H1 (cell line): ENCODE results near the gene GFAP. TPM values are rescaled to one million over a fixed set of nuclear protein-coding genes. Genes with fewer than 3 reads are reported as not detected.

Experiments used
- CTCF ChIA-PET: fragments of 300-600 bp; sonication (Branson Sonifier 250); formaldehyde crosslinking; loops from one replicate; lab custom pipeline; 2021; ENCODE audit not compliant: partially characterized antibody; lab: Charles Lee
- POLR2A ChIA-PET: fragments of 300-600 bp; sonication (Branson Sonifier 250); formaldehyde crosslinking; loops from one replicate; lab custom pipeline; 2021; ENCODE audit warnings: inconsistent platforms; ENCODE audit not compliant: partially characterized antibody; lab: Charles Lee
- DNase-seq, 2 experiments: peaks; one replicate each; pipeline versions ENCODE4 v3.0.0 to v3.0.0-alpha.2; 2010 to 2022; ENCODE audit warnings: low spot score in 2 of 2, low read depth in 1 of 2, mixed read lengths in 1 of 2
- FAIRE-seq: peaks from 2 replicates; lab custom pipeline; 2011; peaks lifted over from hg19 to GRCh38; lab: Jason Lieb, UNC
- H2AFZ ChIP-seq: 2 replicates; pipeline ENCODE4 v1.8.1; 2012; ENCODE audit warnings: low read length, inconsistent platforms
- H2AK5ac ChIP-seq: 2 replicates; pipeline ENCODE4 v1.6.1; 2013; ENCODE audit warnings: low read depth, low read length
- H2BK120ac ChIP-seq: replicated peaks from 2 replicates; pipeline ENCODE3; 2013; ENCODE audit warnings: low read depth, low read length, inconsistent platforms
- H2BK12ac ChIP-seq: 2 replicates; pipeline ENCODE4 v1.6.1; 2013; ENCODE audit warnings: low read depth, low read length
- H2BK15ac ChIP-seq: 2 replicates; pipeline ENCODE4 v1.6.1; 2013; ENCODE audit warnings: low read length
- H2BK20ac ChIP-seq: 2 replicates; pipeline ENCODE4 v1.6.1; 2013; ENCODE audit warnings: low read length
- H2BK5ac ChIP-seq: 2 replicates; pipeline ENCODE4 v1.6.1; 2013; ENCODE audit warnings: low read depth, low read length
- H3K14ac ChIP-seq: 2 replicates; pipeline ENCODE4 v1.6.1; 2013; ENCODE audit warnings: inconsistent platforms; ENCODE audit not compliant: insufficient read length
- H3K18ac ChIP-seq: 2 replicates; pipeline ENCODE4 v1.6.1; 2013; ENCODE audit warnings: low read length; ENCODE audit errors: extremely low read depth
- H3K23ac ChIP-seq: 2 replicates; pipeline ENCODE4 v1.6.1; 2013; ENCODE audit warnings: inconsistent platforms; ENCODE audit not compliant: insufficient read length
- H3K23me2 ChIP-seq: 2 replicates; pipeline ENCODE4 v1.6.1; 2013; ENCODE audit warnings: low read depth, low read length
- H3K27ac ChIP-seq: 2 replicates; pipeline ENCODE4 v1.6.1; 2011; ENCODE audit warnings: low read depth, low read length, inconsistent platforms
- H3K27me3 ChIP-seq, 4 experiments: replicated peaks in 1 of 4; 1 replicate in 1 of 4; 2 replicates in 3 of 4; pipeline versions ENCODE4 v1.6.1 to v1.8.1; 2011 to 2013; ENCODE audit warnings: low read length in 3 of 4, mild to moderate bottlenecking in 3 of 4, inconsistent platforms in 2 of 4, mixed read lengths in 2 of 4, moderate library complexity in 1 of 4; ENCODE audit not compliant: control insufficient read depth in 3 of 4, insufficient read depth in 3 of 4; ENCODE audit errors: extremely low read depth in 1 of 4
- H3K36me3 ChIP-seq, 4 experiments: 2 replicates each; pipeline versions ENCODE4 v1.6.1 to v1.8.1; 2011 to 2013; ENCODE audit warnings: mild to moderate bottlenecking in 4 of 4, low read length in 3 of 4, moderate library complexity in 2 of 4, control low read depth in 1 of 4, inconsistent platforms in 1 of 4; ENCODE audit not compliant: insufficient read depth in 4 of 4, control insufficient read depth in 2 of 4
- H3K4ac ChIP-seq: replicated peaks from 2 replicates; pipeline ENCODE3; 2013; ENCODE audit warnings: low read length, low read depth, mixed read lengths, inconsistent platforms; ENCODE audit not compliant: insufficient read length
- H3K4me1 ChIP-seq, 4 experiments: replicated peaks in 1 of 4; 1 replicate in 1 of 4; 2 replicates in 3 of 4; pipeline versions ENCODE4 v1.6.1 to v1.8.1; 2011 to 2013; ENCODE audit warnings: low read length in 3 of 4, inconsistent platforms in 2 of 4, mixed read lengths in 1 of 4; ENCODE audit not compliant: insufficient read depth in 4 of 4, control insufficient read depth in 3 of 4
- H3K4me2 ChIP-seq, 2 experiments: 2 replicates each; pipeline versions ENCODE4 v1.6.1 to v1.8.1; 2011 to 2013; ENCODE audit warnings: low read depth in 2 of 2, low read length in 2 of 2, control low read depth in 1 of 2, inconsistent platforms in 1 of 2, mild to moderate bottlenecking in 1 of 2; ENCODE audit not compliant: insufficient read depth in 1 of 2
- H3K4me3 ChIP-seq, 4 experiments: fragments of 200-600, 300-600 bp in 1 of 4; sonication (generic), shearing (Covaris generic), sonication (Bioruptor Twin) in 1 of 4; 2 replicates each; pipeline versions ENCODE4 v1.5.1 to v1.8.1; 2011 to 2016; ENCODE audit warnings: low read length in 4 of 4, low read depth in 3 of 4, control low read depth in 2 of 4, inconsistent platforms in 2 of 4, mild to moderate bottlenecking in 2 of 4, mixed read lengths in 1 of 4, moderate library complexity in 1 of 4; ENCODE audit not compliant: insufficient read depth in 2 of 4; ENCODE audit errors: extremely low read depth in 1 of 4
- H3K56ac ChIP-seq: replicated peaks from 2 replicates; pipeline ENCODE3; 2013; ENCODE audit warnings: low read depth, mild to moderate bottlenecking, mixed read lengths, low read length, inconsistent platforms; ENCODE audit not compliant: insufficient read length
- H3K79me1 ChIP-seq: 2 replicates; pipeline ENCODE4 v1.6.1; 2013; ENCODE audit warnings: low read depth, low read length, control low read depth
- H3K79me2 ChIP-seq, 2 experiments: 2 replicates each; pipeline versions ENCODE4 v1.6.1 to v1.8.1; 2012 to 2013; ENCODE audit warnings: low read length in 2 of 2, mild to moderate bottlenecking in 2 of 2, inconsistent platforms in 1 of 2; ENCODE audit not compliant: insufficient read depth in 2 of 2, control insufficient read depth in 1 of 2
- H3K9ac ChIP-seq, 4 experiments: replicated peaks in 1 of 4; 1 replicate in 1 of 4; 2 replicates in 3 of 4; pipeline versions ENCODE4 v1.6.1 to v1.8.1; 2011 to 2013; ENCODE audit warnings: low read depth in 3 of 4, low read length in 3 of 4, control low read depth in 2 of 4, mild to moderate bottlenecking in 2 of 4, moderate library complexity in 2 of 4, inconsistent platforms in 1 of 4; ENCODE audit errors: extremely low read depth in 1 of 4
- H3K9me3 ChIP-seq, 2 experiments: 2 replicates each; pipeline versions ENCODE4 v1.6.1 to v1.8.1; 2012 to 2013; ENCODE audit warnings: mild to moderate bottlenecking in 2 of 2, moderate library complexity in 2 of 2, control low read depth in 1 of 2, inconsistent platforms in 1 of 2, low read depth in 1 of 2, low read length in 1 of 2, mixed read lengths in 1 of 2; ENCODE audit not compliant: insufficient read depth in 2 of 2
- H4K20me1 ChIP-seq, 2 experiments: replicated peaks in 1 of 2; 2 replicates each; pipeline versions ENCODE3 to v1.8.1; 2011 to 2013; ENCODE audit warnings: inconsistent platforms in 2 of 2, low read length in 2 of 2, mild to moderate bottlenecking in 1 of 2; ENCODE audit not compliant: insufficient read depth in 2 of 2, control insufficient read depth in 1 of 2
- H4K5ac ChIP-seq: 2 replicates; pipeline ENCODE4 v1.6.1; 2013; ENCODE audit warnings: low read length, low read depth, mixed read lengths, inconsistent platforms; ENCODE audit not compliant: insufficient read length
- H4K8ac ChIP-seq: 2 replicates; pipeline ENCODE4 v1.8.0; 2013; ENCODE audit warnings: mild to moderate bottlenecking, moderate library complexity, low read length, inconsistent platforms; ENCODE audit not compliant: insufficient read depth; ENCODE audit errors: extremely low read depth
- H4K91ac ChIP-seq: replicated peaks from 2 replicates; pipeline ENCODE3; 2013; ENCODE audit warnings: low read length, mixed read lengths, inconsistent platforms; ENCODE audit not compliant: insufficient read length
- CBX5 ChIP-seq: fragments of 300-800, 300-1000 bp; sonication (generic); IDR thresholded peaks from 2 replicates; pipeline ENCODE4 v1.7.1; 2016; ENCODE audit warnings: antibody characterized with exemption, low read length, low read depth
- CREB1 ChIP-seq: IDR thresholded peaks from 2 replicates; pipeline ENCODE4 v1.6.1; 2012; ENCODE audit warnings: inconsistent platforms
- EGR1 ChIP-seq: IDR thresholded peaks from 2 replicates; pipeline ENCODE4 v1.6.1; 2011; ENCODE audit warnings: low read depth, low read length, borderline replicate concordance
- FOSL1 ChIP-seq: IDR thresholded peaks from 2 replicates; pipeline ENCODE4 v1.6.1; 2011; ENCODE audit warnings: mild to moderate bottlenecking, low read depth, low read length, moderate library complexity; ENCODE audit not compliant: insufficient read depth
- JUN ChIP-seq: IDR thresholded peaks from 2 replicates; pipeline ENCODE4 v1.6.1; 2011; ENCODE audit warnings: low read depth, mild to moderate bottlenecking, improper control_type of control experiment, low read length
- KDM5A ChIP-seq: fragments of 200-600 bp; IDR thresholded peaks from 2 replicates; pipeline ENCODE4 v1.7.1; 2012; ENCODE audit warnings: mild to moderate bottlenecking, low read length, inconsistent platforms, mixed read lengths
- RAD21 ChIP-seq, 2 experiments: IDR thresholded peaks in 1 of 2; conservative IDR thresholded peaks in 1 of 2; 2 replicates each; pipeline ENCODE4 v1.6.1; 2011; ENCODE audit warnings: low read depth in 2 of 2, low read length in 2 of 2, improper control_type of control experiment in 1 of 2, inconsistent platforms in 1 of 2, mild to moderate bottlenecking in 1 of 2, moderate library complexity in 1 of 2
- SAP30 ChIP-seq: fragments of 300-600 bp; sonication (generic); IDR thresholded peaks from 2 replicates; pipeline ENCODE4 v1.7.1; 2012; ENCODE audit warnings: low read length, moderate library complexity, mild to moderate bottlenecking, inconsistent platforms; ENCODE audit not compliant: insufficient read depth, insufficient replicate concordance
- SRF ChIP-seq: IDR thresholded peaks from 2 replicates; pipeline ENCODE4 v1.6.1; 2011; ENCODE audit warnings: mild to moderate bottlenecking, low read depth, low read length, moderate library complexity
- TAF1 ChIP-seq: IDR thresholded peaks from 2 replicates; pipeline ENCODE4 v1.6.1; 2011; ENCODE audit warnings: mild to moderate bottlenecking, low read depth, low read length
- WGBS, 2 experiments: shearing (Covaris generic) in 1 of 2; methylation state at CpG; one replicate each; pipeline versions ENCODE4 v1.1.6 to v1.1.7; 2013 to 2015; ENCODE audit warnings: low lambda C conversion rate in 2 of 2, mixed read lengths in 2 of 2, inconsistent platforms in 1 of 2, low coverage in 1 of 2, missing lambda C conversion rate in 1 of 2; ENCODE audit not compliant: insufficient replicate concordance in 2 of 2, insufficient coverage in 1 of 2, insufficient read length in 1 of 2; ENCODE audit errors: extremely low coverage in 1 of 2, missing lambda C conversion rate in 1 of 2; 5-methylcytosine and 5-hydroxymethylcytosine counted together
- polyA plus RNA-seq, 7 experiments: library from polyadenylated mRNA; depleted of rRNA in 3 of 7; stranded (reverse) in 5 of 7; unstranded in 2 of 7; fragments of >200 nt in 5 of 7; fragments of 200-250 nt in 2 of 7; gene quantifications; 1 replicate in 5 of 7; 2 replicates in 1 of 7; 4 replicates in 1 of 7; pipeline versions ENCODE4 v1.2.1 to v1.2.3, GENCODE V29; 2011 to 2013; ENCODE audit warnings: missing spikeins in 2 of 7, mixed read lengths in 2 of 7
- total RNA-seq: library from RNA; stranded (reverse); fragmentation: NEBNext Ultra II Directional; extraction: Animal tissue kit (Norgen Biotek cat#: 25700); gene quantifications from 2 replicates; pipeline ENCODE4 v1.2.1, GENCODE V29; 2021
- TF ChIP-seq, protein P1 (sequence below): IDR thresholded peaks from 2 replicates; pipeline ENCODE4 v1.6.1; 2012; ENCODE audit warnings: inconsistent platforms

Gene GFAP
- total and polyA plus RNA-seq, 2 of the 8 experiments (the other 6 are each of a cell fraction or from before 2014, with no cell fraction given), result 1.3 to 1.5 TPM

DNA sequence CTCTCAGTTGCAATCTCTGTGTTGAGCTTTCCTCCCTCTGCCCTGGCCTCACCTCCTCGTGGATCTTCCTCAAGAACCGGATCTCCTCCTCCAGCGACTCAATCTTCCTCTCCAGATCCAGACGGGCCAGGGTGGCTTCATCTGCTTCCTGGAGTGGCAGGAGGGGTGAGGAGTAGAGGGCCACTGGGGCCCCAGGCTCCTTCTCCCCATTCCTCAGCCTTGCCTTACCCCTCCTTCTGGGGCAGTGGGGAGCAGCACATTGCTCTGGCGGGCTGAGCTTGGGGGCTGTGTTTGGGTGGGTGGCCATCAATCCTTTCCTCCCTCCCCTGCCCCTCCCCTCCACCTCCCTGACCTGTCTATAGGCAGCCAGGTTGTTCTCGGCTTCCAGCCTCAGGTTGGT lies 1.6 kb downstream of the GFAP start:
- Histone ChIP-seq H3K56ac (no peak overlapping the region), H2BK120ac (no peak overlapping the region), H3K23ac (no peak overlapping the region), H3K4me1 (peaks cover 0 to 5% (median 5%) of the 10 kb centered on the region in 4 experiments; a peak in 5 of 7 replicates), H3K18ac (no peak overlapping the region), H2BK15ac (0 out of 2 replicates have a peak overlapping the region, but pooled peaks have one; percentile 5), H2BK5ac (no peak overlapping the region), H3K27me3 (peaks cover 0 to 21% (median 15%) of the 10 kb centered on the region in 4 experiments; a peak in 6 of 7 replicates), H3K23me2 (peaks cover 6% of the 10 kb centered on the region), H3K79me2 (no peaks in the 10 kb centered on the region), H4K5ac (no peak overlapping the region), H3K9me3 (no peaks in the 10 kb centered on the region), H3K9ac (no peak overlapping the region), H2BK12ac (no peak overlapping the region), H3K4me2 (no peak overlapping the region), H3K79me1 (no peaks in the 10 kb centered on the region), H2BK20ac (no peak overlapping the region), H2AFZ (no peak overlapping the region), H3K27ac (no peak overlapping the region), H4K8ac (no peak overlapping the region), H3K4ac (no peak overlapping the region), H3K14ac (no peak overlapping the region), H4K91ac (no peak overlapping the region), H2AK5ac (no peak overlapping the region), H4K20me1 (no peaks in the 10 kb centered on the region), H3K4me3 (no peak overlapping the region), H3K36me3 (no peaks in the 10 kb centered on the region)
- WGBS, 2 experiments, result 82% methylated on average over 5 of the region's 6 CpGs; no CpG with 5 or more reads in 1 of the 2 experiments
- DNase-seq (no peak), FAIRE-seq (no peak)
- ChIA-PET CTCF (interaction anchor here (0.6 to 8.4 kb wide), 10 partner anchors 8 to 144 kb away, joined by 3 to 83 read pairs (median 4); no protein-coding TSS in a partner anchor), POLR2A (interaction anchor here (1.0 to 1.6 kb wide), 4 partner anchors 8 to 52 kb away, joined by 3 to 5 read pairs (median 4); a partner anchor contains a TSS)
- TF ChIP-seq EGR1 (no peak), SAP30 (no peak), TAF1 (no peak), CREB1 (no peak), CBX5 (no peak), RAD21 (IDR thresholded peaks at IDR 0.05 in 1 of 2, conservative IDR thresholded peaks at IDR 0.05 in 1 of 2; ENCODE audit: low read depth in 2 of 2, low read length in 2 of 2) (no peak), FOSL1 (no peak), SRF (no peak), JUN (no peak), KDM5A (no peak)
- TF ChIP-seq, protein P1, sequence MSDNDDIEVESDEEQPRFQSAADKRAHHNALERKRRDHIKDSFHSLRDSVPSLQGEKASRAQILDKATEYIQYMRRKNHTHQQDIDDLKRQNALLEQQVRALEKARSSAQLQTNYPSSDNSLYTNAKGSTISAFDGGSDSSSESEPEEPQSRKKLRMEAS, result no peak
